ENCODE measurements around the gene PSPC1.
"Not testable (repeated sequence)": the region's sequence is repeated elsewhere in the genome, so short reads cannot be mapped to it uniquely, and the experiment has no call there.

PSPC1 gene

GRCh38 chr13:19763618-19764017 is 19.1 kb downstream of the PSPC1 start:
- DNase-seq, result no peak

DNA sequence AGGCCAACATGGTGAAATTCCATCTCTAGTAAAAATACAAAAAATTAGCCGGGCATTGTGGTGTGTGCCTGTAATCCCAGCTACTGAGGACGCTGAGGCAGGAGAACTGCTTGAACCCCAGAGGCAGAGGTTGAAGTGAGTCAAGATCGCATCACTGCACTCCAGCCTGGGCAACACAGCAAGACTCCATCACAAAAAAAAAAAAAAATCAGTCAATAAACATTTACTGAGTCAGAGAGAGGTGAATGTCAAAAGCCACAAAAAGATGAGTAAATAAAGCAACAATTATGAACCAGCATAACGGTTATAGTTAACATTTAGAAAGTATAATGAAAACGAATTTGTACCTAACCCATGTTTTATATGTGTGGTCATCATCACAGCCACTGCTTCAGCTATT is 23.1 kb downstream of the PSPC1 start:
- DNase-seq, result no peak

DNA sequence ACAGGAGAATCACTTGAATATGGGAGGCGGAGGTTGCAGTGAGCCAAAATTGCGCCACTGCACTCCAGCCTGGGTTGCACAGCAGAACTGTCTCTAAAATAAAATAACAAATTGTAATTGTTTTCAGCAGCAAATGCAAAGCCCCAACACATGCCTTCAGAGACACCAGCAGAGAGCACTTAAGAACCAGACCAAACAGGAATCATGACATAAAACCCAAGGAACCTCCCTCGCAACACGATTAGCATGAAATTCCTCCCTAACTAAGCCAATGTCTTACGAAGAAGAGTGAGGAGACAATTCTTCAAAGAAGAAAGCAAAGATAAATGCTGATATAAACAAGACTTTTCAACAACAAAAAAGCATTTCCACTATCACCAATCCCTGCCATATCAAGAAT is 40.1 kb downstream of the PSPC1 start:
- DNase-seq, result no peak

DNA sequence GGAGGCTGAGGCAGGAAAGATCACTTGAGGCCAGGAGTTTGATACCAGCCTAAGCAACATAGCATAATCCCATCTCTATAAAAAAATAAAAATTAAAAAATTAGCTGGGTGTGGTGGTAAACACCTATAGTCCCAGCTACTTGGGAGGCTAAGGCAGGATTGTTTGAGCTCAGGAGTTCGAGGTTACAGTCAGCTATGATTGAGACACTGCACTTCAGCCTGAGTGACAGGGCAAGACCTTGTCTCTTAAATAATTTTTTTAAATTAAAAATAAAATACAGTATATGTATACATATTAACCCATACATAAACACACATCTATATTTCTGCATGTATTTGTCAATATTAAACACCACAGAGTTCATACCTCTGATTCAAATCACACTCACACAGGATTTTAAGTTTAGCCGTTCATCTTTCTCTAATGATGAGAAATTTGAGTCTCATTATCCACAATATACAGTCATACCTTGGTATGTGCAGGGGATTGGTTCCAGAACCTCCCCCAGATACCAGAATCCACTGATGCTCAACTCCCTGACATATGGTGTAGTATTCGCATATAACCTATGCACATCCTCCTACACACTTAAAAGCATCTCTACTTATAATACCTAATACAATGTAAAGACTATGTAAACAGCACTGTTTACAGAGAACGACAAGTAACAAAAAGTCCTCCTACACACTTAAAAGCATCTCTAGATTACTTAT is 44.7 kb downstream of the PSPC1 start:
- no peak for DNase-seq

GRCh38 chr13:19726611-19727010 is 56.1 kb downstream of the PSPC1 start:
- no peak for DNase-seq

DNA sequence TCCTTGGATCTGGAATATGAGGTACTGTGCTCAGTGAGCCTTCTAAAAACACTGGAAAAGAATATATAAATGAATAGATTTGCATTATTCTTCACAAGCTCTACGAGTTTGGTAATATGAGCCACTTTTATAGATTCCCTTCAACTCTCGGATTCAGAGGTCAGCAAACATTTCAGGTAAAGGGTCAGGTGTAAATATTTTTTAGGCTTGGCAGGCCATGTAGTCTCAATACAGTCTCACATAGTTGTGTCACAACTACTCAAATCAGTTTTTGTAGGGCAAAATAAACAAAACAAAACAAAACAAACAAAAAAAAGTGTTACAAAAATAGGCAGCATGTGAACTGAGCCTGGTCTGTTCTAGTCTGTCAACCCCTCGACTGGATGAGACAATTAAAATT is 57.4 kb downstream of the PSPC1 start:
- no peak for DNase-seq

GRCh38 chr13:19720039-19720438 is 62.7 kb downstream of the PSPC1 start:
- DNase-seq, result no peak

- DNase-seq, result peak; percentile 82
These were observed 69.4 kb downstream of the PSPC1 start for GRCh38 chr13:19713186-19713965.

GRCh38 chr13:19709782-19710181 is 73.0 kb downstream of the PSPC1 start:
- DNase-seq, result not testable (repeated sequence)

DNA sequence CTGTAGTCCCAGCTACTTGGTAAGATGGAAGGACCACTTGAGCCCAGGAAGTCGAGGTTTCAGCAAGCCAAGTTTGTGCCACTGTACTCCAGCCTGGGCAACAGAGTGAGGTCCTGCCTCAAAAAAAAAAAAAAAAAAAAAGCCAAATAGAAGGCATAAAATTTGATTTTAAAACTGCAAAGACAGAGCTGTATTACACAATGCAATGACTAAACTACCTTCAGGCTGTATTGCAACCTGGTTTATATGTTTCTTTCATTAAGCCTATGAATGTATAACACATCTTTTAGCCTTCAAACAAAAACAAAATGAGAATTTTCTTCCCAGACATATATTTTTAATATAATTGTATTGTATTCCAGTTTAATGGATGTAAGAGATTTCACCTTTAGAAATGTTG is 73.7 kb downstream of the PSPC1 start:
- not testable (repeated sequence) for DNase-seq

DNA sequence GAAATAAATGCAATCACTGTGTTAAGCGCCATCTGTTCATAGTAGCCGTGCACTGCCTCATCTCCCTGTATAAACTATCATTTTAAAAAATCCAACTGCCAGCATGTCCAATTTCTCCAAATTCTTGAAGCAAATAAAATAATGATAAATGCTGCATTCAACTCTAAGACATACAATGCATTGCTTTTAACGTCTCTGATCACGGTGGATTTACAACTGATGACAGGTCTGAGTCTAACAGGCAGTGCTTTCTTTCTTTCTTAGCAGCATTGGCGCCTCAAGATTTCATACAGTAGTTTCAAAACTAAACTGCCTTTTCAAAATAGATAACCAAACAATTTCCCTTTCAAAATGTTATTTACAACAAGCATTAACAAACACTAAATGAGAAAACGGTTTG is 78.5 kb downstream of the PSPC1 start:
- not testable (repeated sequence) for DNase-seq

DNA sequence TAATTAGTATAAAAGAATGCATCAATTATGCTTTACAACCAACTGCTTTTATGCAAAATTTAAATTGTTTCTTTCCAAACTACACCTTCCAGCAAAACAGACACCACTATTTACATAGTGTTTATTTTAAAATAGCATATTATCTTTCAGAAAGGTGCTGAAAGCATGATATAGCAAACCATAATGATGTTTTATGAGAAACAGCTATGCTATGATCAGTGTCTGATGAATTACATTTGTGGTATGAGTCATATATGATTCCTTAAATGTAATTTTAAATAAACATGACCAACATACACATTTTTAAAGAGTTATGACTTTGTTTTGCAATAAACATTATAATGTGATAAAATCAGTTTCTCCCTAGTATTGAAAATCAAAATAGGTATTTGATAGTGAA is 81.1 kb downstream of the PSPC1 start:
- DNase-seq, result not testable (repeated sequence)

DNA sequence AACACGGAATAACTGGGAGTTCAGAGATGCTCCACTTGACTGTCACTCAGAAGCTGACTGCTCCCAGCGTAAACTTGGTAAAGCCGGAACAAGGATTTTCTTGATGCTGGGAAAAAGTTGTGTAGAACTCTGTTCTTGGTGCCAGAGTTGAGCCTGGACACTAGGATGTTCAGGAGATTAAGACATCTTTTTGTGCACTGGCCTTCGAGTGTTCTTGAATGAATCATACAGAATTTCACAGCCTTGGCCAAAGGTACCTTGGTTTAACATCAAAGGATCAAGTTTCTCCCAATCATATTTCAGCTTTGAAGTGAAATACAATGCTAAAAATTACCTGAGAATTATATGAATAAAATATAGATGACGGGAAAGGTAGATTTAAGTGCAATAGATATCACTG is 81.8 kb downstream of the PSPC1 start:
- not testable (repeated sequence) for DNase-seq

- no peak for DNase-seq
These were observed 86.9 kb downstream of the PSPC1 start for GRCh38 chr13:19695829-19696228.

- no peak for DNase-seq
These were observed 87.3 kb downstream of the PSPC1 start for GRCh38 chr13:19695428-19695827.

DNA sequence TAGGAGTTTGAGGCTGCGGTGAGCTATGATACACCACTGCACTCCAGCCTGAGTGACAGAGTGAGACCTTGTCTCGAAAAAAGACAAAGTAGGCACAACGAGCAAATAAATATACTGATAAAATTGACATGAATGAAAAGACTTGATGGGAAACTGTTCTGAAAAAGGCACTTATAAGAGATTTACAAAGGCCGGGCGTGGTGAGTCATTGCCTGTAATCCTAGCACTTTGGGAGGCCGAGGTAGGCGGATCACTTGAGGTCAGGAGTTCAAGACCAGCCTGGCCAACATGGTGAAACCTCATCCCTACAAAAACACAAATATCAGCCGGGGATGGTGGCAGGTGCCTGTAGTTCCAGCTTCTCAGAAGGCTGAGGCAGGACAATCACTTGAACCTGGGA is 91.3 kb downstream of the PSPC1 start:
- peak; percentile 47 for DNase-seq

DNA sequence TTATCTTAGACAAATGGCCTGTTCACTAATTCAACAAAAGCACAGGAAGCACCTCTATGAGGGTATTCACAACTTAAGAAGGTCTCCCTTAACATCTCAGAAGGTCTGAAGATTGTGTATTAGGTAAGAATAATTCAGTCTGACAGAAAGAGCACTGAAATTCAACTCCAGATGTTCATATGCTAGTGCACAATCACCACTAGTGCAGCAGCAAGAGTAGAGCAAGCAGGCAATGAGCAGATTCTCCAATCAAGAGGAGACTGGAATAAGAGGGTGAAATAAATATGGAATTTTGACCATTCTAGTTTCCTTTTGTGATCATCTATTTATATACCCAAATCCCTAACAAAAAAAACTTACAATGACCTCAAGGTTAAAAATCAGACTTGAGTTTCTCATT is 97.3 kb downstream of the PSPC1 start:
- no peak for DNase-seq

DNA sequence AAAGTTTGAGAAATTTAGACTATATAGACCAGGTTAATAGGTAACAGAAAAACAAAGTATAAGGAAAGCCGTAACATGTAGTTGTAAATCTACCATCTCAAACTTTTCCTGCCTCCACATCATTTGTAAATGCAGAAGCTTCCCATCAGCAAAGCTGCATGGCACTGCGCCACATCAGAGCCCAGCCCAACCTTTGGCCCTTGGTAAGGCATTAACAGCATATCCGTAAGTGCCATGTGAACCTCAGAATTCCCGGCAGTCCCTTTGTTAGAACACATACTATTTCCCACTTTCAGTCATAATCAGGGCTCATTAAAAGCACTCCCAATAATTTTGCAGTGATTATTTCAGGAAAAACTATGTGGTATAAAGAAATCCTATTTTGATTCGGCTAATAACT is 97.7 kb downstream of the PSPC1 start:
- no peak for DNase-seq

GRCh38 chr13:19681517-19681916 is 101.2 kb downstream of the PSPC1 start:
- no peak for DNase-seq

DNA sequence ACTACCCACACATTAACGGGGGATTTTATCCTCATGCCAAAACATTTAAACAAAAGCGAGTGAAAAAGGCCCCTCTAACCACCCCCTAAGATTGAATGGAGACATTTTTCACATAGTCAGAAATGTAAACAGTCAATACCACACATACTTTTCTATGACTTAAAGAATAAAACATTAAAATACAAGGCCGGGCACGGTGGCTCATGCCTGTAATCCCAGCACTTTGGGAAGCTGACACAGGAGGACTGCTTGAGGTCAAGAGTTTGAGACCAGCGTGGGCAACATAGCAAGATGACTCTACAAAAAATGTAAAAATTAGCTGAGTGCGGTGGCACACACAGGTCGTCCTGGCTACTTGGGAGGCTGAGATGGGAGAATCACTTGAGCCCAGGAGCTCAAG is 102.0 kb downstream of the PSPC1 start:
- DNase-seq, result no peak

DNA sequence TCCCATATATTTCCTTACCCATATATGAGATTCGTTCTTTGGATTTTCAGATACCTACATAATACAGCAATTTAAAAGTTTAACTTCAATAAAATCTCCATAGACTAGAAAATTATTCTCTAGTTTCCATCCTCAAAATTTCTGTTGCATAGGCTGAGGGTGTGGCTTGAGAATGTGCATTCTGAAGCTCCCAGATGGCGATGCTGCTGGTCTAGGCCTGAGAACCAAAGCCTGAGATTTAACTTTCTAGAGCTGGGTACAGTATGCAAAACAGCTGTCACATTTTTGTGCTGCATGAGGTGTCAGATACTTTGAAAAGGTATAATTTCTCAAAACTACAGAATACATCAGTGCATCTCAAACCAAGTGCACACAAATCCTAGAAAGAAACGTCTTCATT is 106.6 kb downstream of the PSPC1 start:
- no peak for DNase-seq

DNA sequence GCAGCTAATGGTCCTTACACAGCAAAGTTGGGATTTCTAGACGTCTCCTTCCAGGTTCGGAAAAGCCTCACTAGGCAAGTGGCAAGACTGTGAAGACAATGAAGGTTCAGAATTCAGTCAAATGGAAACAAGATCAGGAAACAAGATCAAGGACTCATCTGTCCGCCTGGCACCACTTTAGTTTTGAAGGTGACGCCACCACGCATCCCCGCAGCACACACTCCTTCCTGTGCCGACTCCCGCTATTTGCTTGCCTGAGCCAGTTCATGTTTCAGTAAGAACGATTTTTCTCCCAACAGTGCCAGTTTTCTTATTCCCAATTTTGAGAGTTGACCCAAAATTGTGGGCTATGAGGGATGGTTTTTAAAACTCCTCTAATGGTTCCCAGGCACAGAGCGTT is 107.8 kb downstream of the PSPC1 start:
- DNase-seq, result no peak

- no peak for DNase-seq
These were observed 109.0 kb downstream of the PSPC1 start for GRCh38 chr13:19673473-19674430.

Measured in MV-4-11 (cell line).